Left ventricle myocardium superior (tissue), 1 donor: ENCODE measurements around the gene PPP1R2C. TPM values are rescaled to one million over a fixed set of nuclear protein-coding genes. Genes with fewer than 3 reads are reported as not detected.

Experiments used
- ATAC-seq: fragments of 200-7000 bp; cut with Tn5 transposase; one replicate; pipeline ENCODE4 v1.9.1; 2020; ENCODE audit warnings: mild to moderate bottlenecking, moderate library complexity
- DNase-seq: peaks from one replicate; pipeline ENCODE4 v3.0.0-alpha.2; 2020
- intact Hi-C: fragments of 100-400 bp; cut with micrococcal nuclease; formaldehyde crosslinking; loops from one replicate; pipeline ENCODE4 v1.11.0; 2022
- total RNA-seq: library from RNA; stranded (reverse); fragmentation: NEBNext Ultra II Directional; extraction: Animal tissue kit (Norgen Biotek cat#: 25700); gene quantifications from one replicate; pipeline ENCODE4 v1.2.1, GENCODE V29; 2021
- donor health status: DM: no; HTN: yes; CAD: no; lungs with severe emphysema.

The PPP1R2C gene
- total RNA-seq, 1 donor from 2014 or later, result not detected

DNA sequence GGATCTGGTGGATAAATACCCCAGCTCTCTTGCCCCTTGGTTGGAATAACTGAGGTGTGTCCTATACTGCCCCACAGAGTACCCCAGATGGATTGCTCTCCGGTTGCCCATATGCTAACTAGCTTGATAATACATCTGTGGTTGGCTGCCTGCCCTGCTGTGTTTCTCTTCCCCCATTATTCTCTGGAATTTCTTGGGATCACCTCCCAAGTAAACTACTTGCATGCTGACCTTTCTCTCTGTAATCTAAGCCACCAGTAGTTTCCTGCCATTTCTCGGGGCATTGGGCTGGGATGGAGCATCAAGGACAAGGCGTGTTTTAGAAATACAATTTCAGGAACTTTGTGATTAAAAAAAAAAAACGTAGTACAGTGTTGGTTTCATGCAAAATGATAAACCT is 25.2 kb downstream of the PPP1R2C start:
- intact Hi-C loops, result no loop called here
- ATAC-seq (no peak), DNase-seq (no peak)

DNA sequence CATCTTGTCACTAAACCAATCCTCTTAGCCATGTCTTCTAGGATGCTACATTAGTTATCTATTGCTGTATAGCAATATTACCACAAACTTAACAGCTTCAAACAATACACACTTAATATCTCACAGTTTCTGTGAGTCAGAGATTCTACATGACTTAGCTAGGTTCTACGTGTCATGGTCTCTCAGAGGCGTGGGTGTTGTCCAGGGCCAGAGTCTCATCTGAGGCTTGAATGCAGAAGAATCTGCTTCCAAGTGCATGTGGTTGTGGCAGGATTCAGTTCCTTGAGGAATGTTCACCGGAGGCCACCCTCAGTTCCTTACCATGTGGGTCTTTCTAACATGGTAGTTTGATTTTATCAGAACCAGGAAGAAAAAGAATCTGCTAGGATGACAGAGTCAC is 26.4 kb downstream of the PPP1R2C start:
- DNase-seq, result no peak
- ATAC-seq, result no peak
- intact Hi-C loops, result no loop called here

DNA sequence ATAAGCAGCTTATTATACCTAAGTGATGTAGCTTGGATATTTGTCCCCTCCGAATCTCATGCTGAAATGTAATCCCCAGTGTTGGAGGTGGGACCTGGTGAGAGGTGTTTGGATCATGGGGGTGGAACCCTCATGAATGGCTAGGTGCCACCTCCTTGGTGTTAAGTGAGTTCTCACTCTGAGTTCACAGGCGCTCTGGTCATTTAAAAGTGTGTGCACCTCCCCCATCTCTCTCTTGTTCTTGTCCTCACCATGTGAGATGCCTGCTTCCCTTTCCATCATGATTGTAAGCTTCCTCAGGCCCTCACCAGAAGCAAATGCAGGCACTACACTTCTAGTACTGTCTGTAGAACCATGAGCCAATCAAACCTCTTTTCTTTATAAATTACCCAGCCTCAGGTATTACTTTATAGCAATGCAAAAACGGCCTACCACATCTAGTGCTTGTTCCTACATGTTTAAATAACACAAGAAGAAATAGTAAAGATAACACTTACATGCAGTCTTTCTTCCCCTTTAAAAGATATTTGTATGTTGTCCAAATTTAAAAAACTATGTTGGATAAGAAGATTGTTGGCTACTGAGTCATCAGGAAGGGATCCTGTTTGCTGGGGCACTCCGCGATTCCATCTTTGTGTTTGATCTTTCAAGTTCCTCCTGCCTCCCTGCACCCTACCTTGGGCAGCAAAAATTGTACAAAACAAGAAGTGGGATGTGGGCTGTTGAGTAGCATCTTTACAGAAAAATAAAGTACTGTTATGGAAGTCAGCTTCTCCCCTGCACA is 29.7 kb downstream of the PPP1R2C start:
- ATAC-seq, result no peak
- intact Hi-C loops, result no loop called here
- no peak for DNase-seq

DNA sequence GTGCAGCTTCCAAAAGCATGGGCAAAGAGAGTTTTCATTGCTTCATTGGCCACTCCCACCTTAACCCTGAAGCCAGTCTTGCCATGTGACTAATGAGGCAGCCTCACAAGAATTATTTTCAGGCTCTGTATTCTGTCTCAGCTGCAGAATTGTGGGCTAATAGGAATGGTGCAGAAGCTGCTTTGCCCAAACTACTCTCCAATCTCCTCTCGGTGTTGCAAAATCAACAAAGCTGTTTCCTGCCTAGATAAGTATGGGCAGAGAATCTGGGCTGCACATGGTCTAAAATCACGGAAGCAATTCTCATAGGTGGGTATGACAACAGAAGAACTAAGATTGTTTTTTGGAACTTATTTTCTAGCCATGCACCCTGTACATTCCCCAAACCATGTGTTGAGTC is 31.4 kb downstream of the PPP1R2C start:
- DNase-seq (no peak), ATAC-seq (peak; percentile 81)
- intact Hi-C loops, result no loop called here

DNA sequence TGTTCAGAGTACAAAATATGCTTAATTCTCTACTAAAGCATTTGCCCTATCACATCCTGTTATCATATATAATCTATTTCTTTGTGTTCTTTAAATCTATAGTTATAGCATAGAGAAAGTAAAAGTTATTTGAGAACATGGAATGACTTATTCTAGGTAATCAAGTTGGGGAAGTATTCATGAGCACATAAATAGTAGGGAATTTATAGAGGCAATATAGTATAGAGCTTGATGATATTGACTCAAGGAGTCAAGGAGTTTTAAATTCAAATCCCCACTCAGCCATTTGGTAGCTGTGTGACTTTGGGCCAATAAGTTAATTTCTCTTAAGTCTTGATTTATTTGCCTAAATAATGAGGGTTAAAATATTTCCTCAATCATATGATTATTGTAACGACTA is 37.5 kb downstream of the PPP1R2C start:
- intact Hi-C loops, result no loop called here
- ATAC-seq, result no peak
- DNase-seq, result no peak

DNA sequence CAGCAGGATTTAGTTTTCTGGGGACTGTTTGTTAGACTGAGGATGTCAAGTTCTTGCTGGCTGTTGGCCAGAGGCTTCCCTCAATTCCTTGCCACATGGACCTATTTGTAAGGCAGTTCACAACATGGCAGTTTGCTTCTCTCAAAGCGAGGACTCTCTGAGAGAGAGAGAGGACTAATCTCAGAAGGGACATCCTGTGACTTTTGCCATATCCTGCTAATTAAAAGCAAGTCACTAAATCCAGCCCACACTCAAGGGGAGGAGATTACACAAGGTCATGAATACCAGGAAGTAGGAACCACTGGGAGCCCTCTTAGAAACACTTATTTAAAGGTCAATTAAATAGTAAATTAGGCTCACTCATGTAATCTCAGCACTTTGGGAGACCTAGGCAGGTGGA is 38.2 kb downstream of the PPP1R2C start:
- intact Hi-C loops, result no loop called here
- DNase-seq, result no peak
- ATAC-seq, result no peak

DNA sequence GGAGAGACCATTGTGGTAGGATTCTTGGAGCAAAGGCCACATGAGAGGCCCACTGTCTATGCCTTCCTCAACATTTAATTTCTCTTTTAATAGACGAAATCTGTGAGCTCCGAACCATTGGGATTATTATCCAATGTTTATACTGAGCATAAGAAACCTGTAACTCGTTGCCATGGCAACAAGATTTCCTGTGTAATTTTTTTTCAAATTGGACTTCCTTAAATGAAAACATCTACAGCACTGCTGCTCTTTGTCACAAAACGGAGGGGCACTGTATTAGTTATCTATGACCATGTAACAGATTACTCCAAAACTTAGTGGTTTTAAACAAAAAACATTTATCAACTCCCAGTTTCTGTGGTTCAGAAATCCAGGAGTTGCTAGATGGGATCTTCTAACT is 38.7 kb downstream of the PPP1R2C start:
- DNase-seq (no peak), ATAC-seq (no peak)
- intact Hi-C loops, result no loop called here

DNA sequence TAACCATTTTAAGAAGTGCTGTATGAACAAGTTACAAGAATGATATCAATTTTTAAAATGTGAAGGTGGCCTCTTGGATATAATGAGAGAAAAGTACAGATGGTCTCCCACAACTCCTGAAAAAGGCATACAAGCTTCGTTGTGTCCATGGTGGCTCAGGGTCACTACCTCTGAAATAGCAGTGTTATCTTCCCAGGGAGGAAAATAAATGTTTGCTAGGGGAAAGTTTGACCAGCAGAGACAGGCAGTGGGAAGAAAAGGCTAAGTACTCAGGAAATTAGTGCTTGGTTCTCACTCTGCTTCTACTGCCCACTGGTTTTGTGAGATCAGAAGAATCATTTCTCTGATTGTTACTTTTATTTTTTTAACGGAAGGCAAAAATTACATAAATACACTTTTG is 39.4 kb downstream of the PPP1R2C start:
- intact Hi-C loops, result no loop called here
- no peak for ATAC-seq
- no peak for DNase-seq

DNA sequence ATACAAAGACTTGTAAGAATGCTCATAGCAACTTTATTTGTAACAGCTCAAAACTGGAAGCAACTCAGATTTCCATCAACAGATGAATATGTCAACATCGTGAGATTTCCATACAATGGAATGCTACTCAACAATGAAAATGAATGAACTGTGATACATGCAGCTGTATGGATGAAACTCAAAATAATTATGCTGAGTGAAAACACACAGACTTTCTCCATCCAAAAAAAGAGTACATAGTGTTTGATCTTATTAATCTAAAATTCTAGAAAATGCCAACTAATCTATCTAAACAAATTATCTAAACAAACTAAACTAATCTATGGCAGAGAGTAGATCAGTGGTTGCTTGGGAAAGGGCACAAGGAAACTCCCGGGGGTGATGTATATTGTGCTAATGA is 42.7 kb downstream of the PPP1R2C start:
- no peak for DNase-seq
- intact Hi-C loops, result no loop called here
- ATAC-seq, result no peak

DNA sequence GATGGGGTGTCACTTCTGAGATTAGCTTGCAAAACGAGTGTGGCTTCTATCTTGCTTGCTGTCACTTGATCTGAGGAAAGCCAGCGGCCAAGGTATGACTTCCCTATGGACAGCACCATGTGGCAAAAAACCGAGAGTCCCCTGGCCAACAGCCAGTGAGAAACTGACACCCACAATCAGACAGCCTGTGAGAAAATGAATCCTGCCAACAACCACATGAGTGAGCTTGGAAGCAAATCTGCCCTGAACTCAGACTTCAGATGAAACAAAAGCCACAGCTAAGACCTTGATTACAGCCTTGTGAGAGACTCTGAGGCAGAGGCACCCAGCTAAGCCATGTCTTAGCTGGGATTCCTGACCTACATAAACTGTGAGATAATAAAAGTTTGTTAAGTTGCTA is 45.5 kb downstream of the PPP1R2C start:
- ATAC-seq, result peak; percentile 79

More for the DNA sequence above, 45.5 kb downstream of the PPP1R2C start:
- DNase-seq, result peak; percentile 33
- intact Hi-C loops, result no loop called here
